Measurements from ENCODE around the gene RHOB.

GRCh38 chr2:20448977-20449306, 2.1 kb downstream of the RHOB start:
- TF ChIP-seq EZH2 (IDR thresholded peaks at IDR 0.05) (no peak), CTCF (IDR thresholded peaks at IDR 0.05) (no peak)
